GM23338 (cell line): ENCODE results near the gene DAND5. TPM values are rescaled to one million over a fixed set of nuclear protein-coding genes. Genes with fewer than 3 reads are reported as not detected.

Experiments
- ATAC-seq: fragments of 200-7000 bp; cut with Tn5 transposase; 3 replicates; pipeline ENCODE4 v1.9.1; 2020
- DNase-seq: peaks from one replicate; pipeline ENCODE4 v3.0.0-alpha.2; 2015; ENCODE audit warnings: low spot score
- H2AFZ ChIP-seq: fragments of 200-600 bp; sonication (generic); 2 replicates; pipeline ENCODE4 v1.8.0; 2016; ENCODE audit warnings: antibody characterized with exemption, mild to moderate bottlenecking, moderate library complexity
- H3F3A ChIP-seq: fragments of 200-600 bp; sonication (generic); replicated peaks from 2 replicates; pipeline ENCODE4 v1.8.0; 2017; ENCODE audit warnings: antibody characterized with exemption, mixed run types, low read depth
- H3K27ac ChIP-seq: fragments of 200-600 bp; sonication (generic); 2 replicates; pipeline ENCODE4 v1.6.1; 2016; ENCODE audit warnings: low read depth
- H3K27me3 ChIP-seq: fragments of 200-600 bp; sonication (generic); 2 replicates; pipeline ENCODE4 v1.8.0; 2016; ENCODE audit warnings: mild to moderate bottlenecking, mixed run types, moderate library complexity; ENCODE audit not compliant: insufficient read depth
- H3K36me3 ChIP-seq: fragments of 200-600 bp; sonication (generic); 2 replicates; pipeline ENCODE4 v1.8.0; 2016; ENCODE audit warnings: mild to moderate bottlenecking; ENCODE audit not compliant: insufficient read depth
- H3K4me1 ChIP-seq: fragments of 200-600 bp; sonication (generic); 2 replicates; pipeline ENCODE4 v1.8.0; 2016; ENCODE audit warnings: mild to moderate bottlenecking, moderate library complexity; ENCODE audit not compliant: insufficient read depth
- H3K4me2 ChIP-seq: fragments of 200-600 bp; sonication (generic); 2 replicates; pipeline ENCODE4 v1.7.1; 2017; ENCODE audit warnings: mixed run types
- H3K4me3 ChIP-seq: fragments of 200-600 bp; sonication (generic); 2 replicates; pipeline ENCODE4 v1.6.1; 2016; ENCODE audit warnings: mixed run types
- H3K79me2 ChIP-seq: fragments of 200-600 bp; sonication (generic); replicated peaks from 2 replicates; pipeline ENCODE4 v1.8.0; 2017; ENCODE audit warnings: mild to moderate bottlenecking; ENCODE audit not compliant: insufficient read depth
- H3K9me2 ChIP-seq: fragments of 200-600 bp; sonication (generic); 2 replicates; pipeline ENCODE4 v1.8.0; 2017; ENCODE audit not compliant: insufficient read depth
- H4K20me1 ChIP-seq: fragments of 200-600 bp; sonication (generic); replicated peaks from 2 replicates; pipeline ENCODE4 v1.8.0; 2017; ENCODE audit warnings: mild to moderate bottlenecking; ENCODE audit not compliant: insufficient read depth
- H3K27ac Mint-ChIP-seq: 2 replicates; pipeline ENCODE4 v1.8.0; 2020; ENCODE audit warnings: inconsistent platforms, mild to moderate bottlenecking, moderate library complexity, mixed read lengths
- H3K27me3 Mint-ChIP-seq: 3 replicates; pipeline ENCODE4 v1.8.0; 2022; ENCODE audit warnings: low read depth, mild to moderate bottlenecking, moderate library complexity, mixed read lengths, inconsistent platforms; ENCODE audit not compliant: insufficient read depth, poor library complexity
- H3K36me3 Mint-ChIP-seq: 3 replicates; pipeline ENCODE4 v1.8.0; 2021; ENCODE audit warnings: low read depth, mild to moderate bottlenecking, inconsistent platforms, moderate library complexity, mixed read lengths
- H3K4me1 Mint-ChIP-seq: 3 replicates; pipeline ENCODE4 v1.8.0; 2020; ENCODE audit warnings: mild to moderate bottlenecking, inconsistent platforms, mixed read lengths
- H3K4me3 Mint-ChIP-seq: 3 replicates; pipeline ENCODE4 v1.8.0; 2021; ENCODE audit warnings: moderate library complexity, mild to moderate bottlenecking, inconsistent platforms, mixed read lengths
- H3K9me3 Mint-ChIP-seq: 3 replicates; pipeline ENCODE4 v1.8.0; 2020; ENCODE audit warnings: moderate library complexity, mild to moderate bottlenecking, inconsistent platforms, mixed read lengths
- CREB1 ChIP-seq: fragments of 250-450 bp; sonication (Bioruptor Pico); IDR thresholded peaks from 2 replicates; pipeline ENCODE4 v1.5.0; 2020; ENCODE audit warnings: low read depth, mild to moderate bottlenecking, moderate library complexity
- ETS1 ChIP-seq: IDR thresholded peaks from 2 replicates; pipeline ENCODE4 v1.6.1; 2016; ENCODE audit warnings: antibody characterized with exemption
- EZH2phosphoT487 ChIP-seq: fragments of 200-600 bp; sonication (generic); IDR thresholded peaks from one replicate; pipeline ENCODE4 v1.8.1; 2018; ENCODE audit warnings: antibody characterized with exemption; ENCODE audit not compliant: unreplicated experiment
- NANOG ChIP-seq: IDR thresholded peaks from 2 replicates; pipeline ENCODE4 v1.6.1; 2016; ENCODE audit warnings: antibody characterized with exemption, borderline replicate concordance
- POLR2AphosphoS5 ChIP-seq: IDR thresholded peaks from 2 replicates; pipeline ENCODE4 v1.6.1; 2016; ENCODE audit warnings: antibody characterized with exemption, low read depth
- STAT1 ChIP-seq: IDR thresholded peaks from one replicate; pipeline ENCODE4 v1.6.1; 2016; ENCODE audit warnings: antibody characterized with exemption; ENCODE audit not compliant: unreplicated experiment
- ZNF114 ChIP-seq: fragments of 250-450 bp; sonication (Bioruptor Pico); IDR thresholded peaks from 2 replicates; pipeline ENCODE4 v1.5.0; 2020; ENCODE audit warnings: mild to moderate bottlenecking, moderate library complexity
- ZNF331 ChIP-seq: fragments of 250-450 bp; sonication (Bioruptor Pico); IDR thresholded peaks from 2 replicates; pipeline ENCODE4 v1.5.0; 2020; ENCODE audit warnings: low read depth, mild to moderate bottlenecking, moderate library complexity
- polyA plus RNA-seq: library from polyadenylated mRNA; unstranded; fragments of >200 nt; fragmentation: Nextera tagmentation; extraction: Ambion mirVana; gene quantifications from 2 replicates; pipeline ENCODE4 v1.2.1, GENCODE V29; 2016
- total RNA-seq: library from RNA; depleted of rRNA; stranded (reverse); fragments of >200 nt; shearing (Covaris generic); gene quantifications from 2 replicates; pipeline ENCODE4 v1.2.3, GENCODE V29; 2014
- TF ChIP-seq, protein P1 (sequence below): fragments of 250-450 bp; sonication (Bioruptor Pico); IDR thresholded peaks from 2 replicates; pipeline ENCODE4 v1.5.0; 2020; ENCODE audit warnings: mild to moderate bottlenecking, moderate library complexity

The DAND5 gene
- total and polyA plus RNA-seq, 2 experiments from 2014 or later, result 0.18 to 0.28 TPM

DNA sequence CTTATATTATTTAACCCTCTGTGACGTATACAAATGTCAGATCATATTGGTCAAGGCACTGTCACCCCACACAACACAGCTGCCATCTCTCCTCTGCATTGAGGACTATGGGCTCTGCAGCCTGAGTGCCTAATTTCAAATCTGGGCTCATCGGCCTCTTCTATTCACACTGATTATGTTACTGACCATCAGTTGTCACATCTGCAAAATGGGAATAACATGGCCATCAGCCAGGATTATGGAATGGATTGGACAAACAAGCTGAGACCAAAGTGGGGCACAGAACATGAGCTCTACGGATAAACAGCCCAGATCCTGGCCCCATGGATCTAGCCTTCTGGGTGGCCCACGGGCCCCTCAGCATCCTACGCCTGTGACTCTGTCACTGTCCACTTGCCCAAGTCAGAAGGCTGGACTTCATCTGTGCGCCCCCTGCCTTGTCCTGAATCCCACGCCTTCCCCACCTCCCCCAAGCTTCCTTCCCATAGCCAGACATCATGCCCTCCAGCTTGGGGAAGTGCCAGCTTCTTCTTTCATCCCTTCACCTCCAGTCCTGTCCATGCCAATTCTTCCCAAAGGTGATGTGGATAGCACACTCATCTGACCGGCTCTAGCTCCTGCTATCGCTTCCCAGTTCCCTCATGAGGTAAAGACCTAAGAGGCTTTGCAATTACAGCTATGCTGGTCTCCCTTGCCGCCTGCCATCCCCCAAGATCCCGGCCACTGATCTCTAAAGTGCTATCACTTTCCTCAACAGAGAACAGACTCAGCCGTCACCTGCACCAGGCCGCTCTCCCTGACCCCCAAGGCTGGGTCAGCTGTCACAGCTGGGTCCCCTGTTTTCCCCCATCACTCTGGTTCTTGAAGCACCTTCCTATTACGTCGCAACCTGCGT is 36.7 kb upstream of the DAND5 start (continued):
- TF ChIP-seq, protein P1, sequence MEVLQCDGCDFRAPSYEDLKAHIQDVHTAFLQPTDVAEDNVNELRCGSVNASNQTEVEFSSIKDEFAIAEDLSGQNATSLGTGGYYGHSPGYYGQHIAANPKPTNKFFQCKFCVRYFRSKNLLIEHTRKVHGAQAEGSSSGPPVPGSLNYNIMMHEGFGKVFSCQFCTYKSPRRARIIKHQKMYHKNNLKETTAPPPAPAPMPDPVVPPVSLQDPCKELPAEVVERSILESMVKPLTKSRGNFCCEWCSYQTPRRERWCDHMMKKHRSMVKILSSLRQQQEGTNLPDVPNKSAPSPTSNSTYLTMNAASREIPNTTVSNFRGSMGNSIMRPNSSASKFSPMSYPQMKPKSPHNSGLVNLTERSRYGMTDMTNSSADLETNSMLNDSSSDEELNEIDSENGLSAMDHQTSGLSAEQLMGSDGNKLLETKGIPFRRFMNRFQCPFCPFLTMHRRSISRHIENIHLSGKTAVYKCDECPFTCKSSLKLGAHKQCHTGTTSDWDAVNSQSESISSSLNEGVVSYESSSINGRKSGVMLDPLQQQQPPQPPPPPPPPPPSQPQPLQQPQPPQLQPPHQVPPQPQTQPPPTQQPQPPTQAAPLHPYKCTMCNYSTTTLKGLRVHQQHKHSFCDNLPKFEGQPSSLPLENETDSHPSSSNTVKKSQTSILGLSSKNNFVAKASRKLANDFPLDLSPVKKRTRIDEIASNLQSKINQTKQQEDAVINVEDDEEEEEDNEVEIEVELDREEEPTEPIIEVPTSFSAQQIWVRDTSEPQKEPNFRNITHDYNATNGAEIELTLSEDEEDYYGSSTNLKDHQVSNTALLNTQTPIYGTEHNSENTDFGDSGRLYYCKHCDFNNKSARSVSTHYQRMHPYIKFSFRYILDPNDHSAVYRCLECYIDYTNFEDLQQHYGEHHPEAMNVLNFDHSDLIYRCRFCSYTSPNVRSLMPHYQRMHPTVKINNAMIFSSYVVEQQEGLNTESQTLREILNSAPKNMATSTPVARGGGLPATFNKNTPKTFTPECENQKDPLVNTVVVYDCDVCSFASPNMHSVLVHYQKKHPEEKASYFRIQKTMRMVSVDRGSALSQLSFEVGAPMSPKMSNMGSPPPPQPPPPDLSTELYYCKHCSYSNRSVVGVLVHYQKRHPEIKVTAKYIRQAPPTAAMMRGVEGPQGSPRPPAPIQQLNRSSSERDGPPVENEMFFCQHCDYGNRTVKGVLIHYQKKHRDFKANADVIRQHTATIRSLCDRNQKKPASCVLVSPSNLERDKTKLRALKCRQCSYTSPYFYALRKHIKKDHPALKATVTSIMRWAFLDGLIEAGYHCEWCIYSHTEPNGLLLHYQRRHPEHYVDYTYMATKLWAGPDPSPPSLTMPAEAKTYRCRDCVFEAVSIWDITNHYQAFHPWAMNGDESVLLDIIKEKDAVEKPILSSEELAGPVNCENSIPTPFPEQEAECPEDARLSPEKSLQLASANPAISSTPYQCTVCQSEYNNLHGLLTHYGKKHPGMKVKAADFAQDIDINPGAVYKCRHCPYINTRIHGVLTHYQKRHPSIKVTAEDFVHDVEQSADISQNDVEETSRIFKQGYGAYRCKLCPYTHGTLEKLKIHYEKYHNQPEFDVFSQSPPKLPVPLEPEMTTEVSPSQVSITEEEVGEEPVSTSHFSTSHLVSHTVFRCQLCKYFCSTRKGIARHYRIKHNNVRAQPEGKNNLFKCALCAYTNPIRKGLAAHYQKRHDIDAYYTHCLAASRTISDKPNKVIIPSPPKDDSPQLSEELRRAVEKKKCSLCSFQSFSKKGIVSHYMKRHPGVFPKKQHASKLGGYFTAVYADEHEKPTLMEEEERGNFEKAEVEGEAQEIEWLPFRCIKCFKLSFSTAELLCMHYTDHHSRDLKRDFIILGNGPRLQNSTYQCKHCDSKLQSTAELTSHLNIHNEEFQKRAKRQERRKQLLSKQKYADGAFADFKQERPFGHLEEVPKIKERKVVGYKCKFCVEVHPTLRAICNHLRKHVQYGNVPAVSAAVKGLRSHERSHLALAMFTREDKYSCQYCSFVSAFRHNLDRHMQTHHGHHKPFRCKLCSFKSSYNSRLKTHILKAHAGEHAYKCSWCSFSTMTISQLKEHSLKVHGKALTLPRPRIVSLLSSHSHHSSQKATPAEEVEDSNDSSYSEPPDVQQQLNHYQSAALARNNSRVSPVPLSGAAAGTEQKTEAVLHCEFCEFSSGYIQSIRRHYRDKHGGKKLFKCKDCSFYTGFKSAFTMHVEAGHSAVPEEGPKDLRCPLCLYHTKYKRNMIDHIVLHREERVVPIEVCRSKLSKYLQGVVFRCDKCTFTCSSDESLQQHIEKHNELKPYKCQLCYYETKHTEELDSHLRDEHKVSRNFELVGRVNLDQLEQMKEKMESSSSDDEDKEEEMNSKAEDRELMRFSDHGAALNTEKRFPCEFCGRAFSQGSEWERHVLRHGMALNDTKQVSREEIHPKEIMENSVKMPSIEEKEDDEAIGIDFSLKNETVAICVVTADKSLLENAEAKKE, result no peak
- no peak for TF ChIP-seq ZNF331 (CRISPR knock-in tag)
- TF ChIP-seq STAT1, result no peak
- TF ChIP-seq CREB1 (CRISPR knock-in tag), result no peak
- TF ChIP-seq EZH2phosphoT487, result no peak

DNA sequence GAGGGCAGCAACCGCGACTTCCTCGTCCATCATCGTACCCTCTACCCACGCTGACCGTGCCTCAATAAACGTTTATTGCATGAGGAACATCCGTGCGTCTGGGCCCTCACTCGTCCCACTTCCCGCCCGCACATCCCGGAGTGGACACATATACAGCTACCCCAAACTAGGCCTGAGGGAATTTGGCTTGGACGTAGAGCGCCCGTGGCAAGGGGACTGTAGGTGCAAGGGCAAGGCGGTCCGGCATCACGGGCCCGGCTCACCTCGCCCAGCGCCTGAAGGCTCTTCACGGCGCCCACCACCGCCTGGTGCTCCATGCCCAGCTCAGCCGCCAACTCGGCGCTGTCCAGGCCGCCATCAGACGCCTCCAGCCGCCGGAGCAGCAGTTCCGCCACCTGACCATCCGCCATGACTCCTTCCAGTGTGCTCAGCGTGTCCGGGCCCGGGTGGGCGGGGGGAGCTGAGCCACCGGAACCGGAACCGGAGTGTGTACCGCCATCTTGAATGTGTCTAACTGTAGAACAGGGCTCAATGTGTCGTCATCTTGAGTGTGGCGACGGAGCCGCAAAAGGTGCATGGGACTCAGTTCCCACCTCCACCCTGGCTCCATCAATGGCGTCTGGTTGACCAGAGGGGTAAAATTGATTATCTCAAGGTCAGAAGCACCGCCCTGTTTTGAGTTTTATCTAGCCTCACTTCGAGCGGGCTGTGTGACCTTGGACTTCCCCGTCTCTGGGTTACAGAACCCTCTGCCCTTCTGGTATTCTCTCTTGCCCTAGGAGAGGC is 35.9 kb upstream of the DAND5 start, which contains the start of gene FARSA:
TSS of gene FARSA (minus strand) at position 425 of the 786 bp plus-strand sequence. CDS start at position 410, 15 bp downstream.
- H3K27ac ChIP-seq, result peak within 1 kb of the TSS; percentile 58; the same call in 1 of the 2 replicates
- H3K4me3 Mint-ChIP-seq, result peak within 1 kb of the TSS; percentile 96
- ATAC-seq, result peak; percentile 70

More for the DNA sequence above, 35.9 kb upstream of the DAND5 start, which contains the start of gene FARSA:
- TF ChIP-seq CREB1 (CRISPR knock-in tag) (peak; percentile 58), NANOG (no peak), POLR2AphosphoS5 (peak; percentile 99), ETS1 (peak; percentile 97), ZNF114 (CRISPR knock-in tag) (peak; percentile 78; the same call in 1 of the 2 replicates)
- Histone ChIP-seq H3K4me3 (peak within 1 kb of the TSS; percentile 99), H4K20me1 (no peaks in the 10 kb centered on the region; the same call in 1 of the 2 replicates), H3K27me3 (no peaks in the 10 kb centered on the region), H2AFZ (peak within 1 kb of the TSS; percentile 81), H3F3A (peaks cover 13% of the 10 kb centered on the region), H3K4me1 (peaks cover 16% of the 10 kb centered on the region; the same call in 1 of the 2 replicates), H3K79me2 (peaks cover 27% of the 10 kb centered on the region), H3K9me2 (no peaks in the 10 kb centered on the region), H3K36me3 (peaks cover 15% of the 10 kb centered on the region), H3K4me2 (peak within 1 kb of the TSS; percentile 97)
- Mint-ChIP-seq H3K27me3 (peaks cover 5% of the 10 kb centered on the region), H3K36me3 (peaks cover 31% of the 10 kb centered on the region), H3K27ac (peak within 1 kb of the TSS; percentile 87), H3K9me3 (no peaks in the 10 kb centered on the region), H3K4me1 (peaks cover 30% of the 10 kb centered on the region)
- peak; percentile 98 for DNase-seq
